H1 (cell line): ENCODE measurements around the gene NHERF2. TPM values are rescaled to one million over a fixed set of nuclear protein-coding genes. Genes with fewer than 3 reads are reported as not detected.
A peak's percentile ranks its signal among the peaks of the same experiment; 100 is the strongest.

Experiments
- CTCF ChIA-PET: fragments of 300-600 bp; sonication (Branson Sonifier 250); formaldehyde crosslinking; loops from one replicate; lab custom pipeline; 2021; ENCODE audit not compliant: partially characterized antibody; lab: Charles Lee
- POLR2A ChIA-PET: fragments of 300-600 bp; sonication (Branson Sonifier 250); formaldehyde crosslinking; loops from one replicate; lab custom pipeline; 2021; ENCODE audit warnings: inconsistent platforms; ENCODE audit not compliant: partially characterized antibody; lab: Charles Lee
- DNase-seq, 2 experiments: peaks; one replicate each; pipeline versions ENCODE4 v3.0.0 to v3.0.0-alpha.2; 2010 to 2022; ENCODE audit warnings: low spot score in 2 of 2, low read depth in 1 of 2, mixed read lengths in 1 of 2
- FAIRE-seq: peaks from 2 replicates; lab custom pipeline; 2011; peaks lifted over from hg19 to GRCh38; lab: Jason Lieb, UNC
- H2AFZ ChIP-seq: 2 replicates; pipeline ENCODE4 v1.8.1; 2012; ENCODE audit warnings: low read length, inconsistent platforms
- H2AK5ac ChIP-seq: 2 replicates; pipeline ENCODE4 v1.6.1; 2013; ENCODE audit warnings: low read depth, low read length
- H2BK120ac ChIP-seq: replicated peaks from 2 replicates; pipeline ENCODE3; 2013; ENCODE audit warnings: low read depth, low read length, inconsistent platforms
- H2BK12ac ChIP-seq: 2 replicates; pipeline ENCODE4 v1.6.1; 2013; ENCODE audit warnings: low read depth, low read length
- H2BK15ac ChIP-seq: 2 replicates; pipeline ENCODE4 v1.6.1; 2013; ENCODE audit warnings: low read length
- H2BK20ac ChIP-seq: 2 replicates; pipeline ENCODE4 v1.6.1; 2013; ENCODE audit warnings: low read length
- H2BK5ac ChIP-seq: 2 replicates; pipeline ENCODE4 v1.6.1; 2013; ENCODE audit warnings: low read depth, low read length
- H3K14ac ChIP-seq: 2 replicates; pipeline ENCODE4 v1.6.1; 2013; ENCODE audit warnings: inconsistent platforms; ENCODE audit not compliant: insufficient read length
- H3K18ac ChIP-seq: 2 replicates; pipeline ENCODE4 v1.6.1; 2013; ENCODE audit warnings: low read length; ENCODE audit errors: extremely low read depth
- H3K23ac ChIP-seq: 2 replicates; pipeline ENCODE4 v1.6.1; 2013; ENCODE audit warnings: inconsistent platforms; ENCODE audit not compliant: insufficient read length
- H3K23me2 ChIP-seq: 2 replicates; pipeline ENCODE4 v1.6.1; 2013; ENCODE audit warnings: low read depth, low read length
- H3K27ac ChIP-seq: 2 replicates; pipeline ENCODE4 v1.6.1; 2011; ENCODE audit warnings: low read depth, low read length, inconsistent platforms
- H3K27me3 ChIP-seq, 4 experiments: replicated peaks in 1 of 4; 1 replicate in 1 of 4; 2 replicates in 3 of 4; pipeline versions ENCODE4 v1.6.1 to v1.8.1; 2011 to 2013; ENCODE audit warnings: low read length in 3 of 4, mild to moderate bottlenecking in 3 of 4, inconsistent platforms in 2 of 4, mixed read lengths in 2 of 4, moderate library complexity in 1 of 4; ENCODE audit not compliant: control insufficient read depth in 3 of 4, insufficient read depth in 3 of 4; ENCODE audit errors: extremely low read depth in 1 of 4
- H3K36me3 ChIP-seq, 4 experiments: 2 replicates each; pipeline versions ENCODE4 v1.6.1 to v1.8.1; 2011 to 2013; ENCODE audit warnings: mild to moderate bottlenecking in 4 of 4, low read length in 3 of 4, moderate library complexity in 2 of 4, control low read depth in 1 of 4, inconsistent platforms in 1 of 4; ENCODE audit not compliant: insufficient read depth in 4 of 4, control insufficient read depth in 2 of 4
- H3K4ac ChIP-seq: replicated peaks from 2 replicates; pipeline ENCODE3; 2013; ENCODE audit warnings: low read length, low read depth, mixed read lengths, inconsistent platforms; ENCODE audit not compliant: insufficient read length
- H3K4me1 ChIP-seq, 4 experiments: replicated peaks in 1 of 4; 1 replicate in 1 of 4; 2 replicates in 3 of 4; pipeline versions ENCODE4 v1.6.1 to v1.8.1; 2011 to 2013; ENCODE audit warnings: low read length in 3 of 4, inconsistent platforms in 2 of 4, mixed read lengths in 1 of 4; ENCODE audit not compliant: insufficient read depth in 4 of 4, control insufficient read depth in 3 of 4
- H3K4me2 ChIP-seq, 2 experiments: 2 replicates each; pipeline versions ENCODE4 v1.6.1 to v1.8.1; 2011 to 2013; ENCODE audit warnings: low read depth in 2 of 2, low read length in 2 of 2, control low read depth in 1 of 2, inconsistent platforms in 1 of 2, mild to moderate bottlenecking in 1 of 2; ENCODE audit not compliant: insufficient read depth in 1 of 2
- H3K4me3 ChIP-seq, 4 experiments: fragments of 200-600, 300-600 bp in 1 of 4; sonication (generic), shearing (Covaris generic), sonication (Bioruptor Twin) in 1 of 4; 2 replicates each; pipeline versions ENCODE4 v1.5.1 to v1.8.1; 2011 to 2016; ENCODE audit warnings: low read length in 4 of 4, low read depth in 3 of 4, control low read depth in 2 of 4, inconsistent platforms in 2 of 4, mild to moderate bottlenecking in 2 of 4, mixed read lengths in 1 of 4, moderate library complexity in 1 of 4; ENCODE audit not compliant: insufficient read depth in 2 of 4; ENCODE audit errors: extremely low read depth in 1 of 4
- H3K56ac ChIP-seq: replicated peaks from 2 replicates; pipeline ENCODE3; 2013; ENCODE audit warnings: low read depth, mild to moderate bottlenecking, mixed read lengths, low read length, inconsistent platforms; ENCODE audit not compliant: insufficient read length
- H3K79me1 ChIP-seq: 2 replicates; pipeline ENCODE4 v1.6.1; 2013; ENCODE audit warnings: low read depth, low read length, control low read depth
- H3K79me2 ChIP-seq, 2 experiments: 2 replicates each; pipeline versions ENCODE4 v1.6.1 to v1.8.1; 2012 to 2013; ENCODE audit warnings: low read length in 2 of 2, mild to moderate bottlenecking in 2 of 2, inconsistent platforms in 1 of 2; ENCODE audit not compliant: insufficient read depth in 2 of 2, control insufficient read depth in 1 of 2
- H3K9ac ChIP-seq, 4 experiments: replicated peaks in 1 of 4; 1 replicate in 1 of 4; 2 replicates in 3 of 4; pipeline versions ENCODE4 v1.6.1 to v1.8.1; 2011 to 2013; ENCODE audit warnings: low read depth in 3 of 4, low read length in 3 of 4, control low read depth in 2 of 4, mild to moderate bottlenecking in 2 of 4, moderate library complexity in 2 of 4, inconsistent platforms in 1 of 4; ENCODE audit errors: extremely low read depth in 1 of 4
- H3K9me3 ChIP-seq, 2 experiments: 2 replicates each; pipeline versions ENCODE4 v1.6.1 to v1.8.1; 2012 to 2013; ENCODE audit warnings: mild to moderate bottlenecking in 2 of 2, moderate library complexity in 2 of 2, control low read depth in 1 of 2, inconsistent platforms in 1 of 2, low read depth in 1 of 2, low read length in 1 of 2, mixed read lengths in 1 of 2; ENCODE audit not compliant: insufficient read depth in 2 of 2
- H4K20me1 ChIP-seq, 2 experiments: replicated peaks in 1 of 2; 2 replicates each; pipeline versions ENCODE3 to v1.8.1; 2011 to 2013; ENCODE audit warnings: inconsistent platforms in 2 of 2, low read length in 2 of 2, mild to moderate bottlenecking in 1 of 2; ENCODE audit not compliant: insufficient read depth in 2 of 2, control insufficient read depth in 1 of 2
- H4K5ac ChIP-seq: 2 replicates; pipeline ENCODE4 v1.6.1; 2013; ENCODE audit warnings: low read length, low read depth, mixed read lengths, inconsistent platforms; ENCODE audit not compliant: insufficient read length
- H4K8ac ChIP-seq: 2 replicates; pipeline ENCODE4 v1.8.0; 2013; ENCODE audit warnings: mild to moderate bottlenecking, moderate library complexity, low read length, inconsistent platforms; ENCODE audit not compliant: insufficient read depth; ENCODE audit errors: extremely low read depth
- H4K91ac ChIP-seq: replicated peaks from 2 replicates; pipeline ENCODE3; 2013; ENCODE audit warnings: low read length, mixed read lengths, inconsistent platforms; ENCODE audit not compliant: insufficient read length
- BRCA1 ChIP-seq: IDR thresholded peaks from 2 replicates; pipeline ENCODE4 v1.6.1; 2012; ENCODE audit warnings: low read depth, low read length, improper control_type of control experiment
- CREB1 ChIP-seq: IDR thresholded peaks from 2 replicates; pipeline ENCODE4 v1.6.1; 2012; ENCODE audit warnings: inconsistent platforms
- CTBP2 ChIP-seq: IDR thresholded peaks from 2 replicates; pipeline ENCODE4 v1.7.0; 2011; ENCODE audit warnings: borderline replicate concordance, mild to moderate bottlenecking, moderate library complexity, mixed read lengths, low read length; ENCODE audit not compliant: insufficient read depth, insufficient read length
- FOSL1 ChIP-seq: IDR thresholded peaks from 2 replicates; pipeline ENCODE4 v1.6.1; 2011; ENCODE audit warnings: mild to moderate bottlenecking, low read depth, low read length, moderate library complexity; ENCODE audit not compliant: insufficient read depth
- GABPA ChIP-seq: IDR thresholded peaks from 2 replicates; pipeline ENCODE4 v1.6.1; 2011; ENCODE audit warnings: mild to moderate bottlenecking, low read length, moderate library complexity, borderline replicate concordance; ENCODE audit not compliant: insufficient read depth
- NRF1 ChIP-seq: IDR thresholded peaks from 2 replicates; pipeline ENCODE4 v1.6.1; 2011; ENCODE audit warnings: mild to moderate bottlenecking, low read depth, low read length, improper control_type of control experiment
- POLR2AphosphoS5 ChIP-seq: IDR thresholded peaks from 2 replicates; pipeline ENCODE4 v1.6.1; 2011; ENCODE audit warnings: low read depth, low read length
- POU5F1 ChIP-seq: IDR thresholded peaks from 2 replicates; pipeline ENCODE4 v1.6.1; 2011; ENCODE audit warnings: low read depth, mild to moderate bottlenecking, low read length, moderate library complexity
- RXRA ChIP-seq: IDR thresholded peaks from 2 replicates; pipeline ENCODE4 v1.6.1; 2011; ENCODE audit warnings: low read depth, mild to moderate bottlenecking, low read length, moderate library complexity; ENCODE audit not compliant: insufficient read depth
- SIRT6 ChIP-seq: IDR thresholded peaks from one replicate; pipeline ENCODE4 v1.7.1; 2012; ENCODE audit warnings: low read length, inconsistent platforms
- TCF12 ChIP-seq: IDR thresholded peaks from 2 replicates; pipeline ENCODE4 v1.6.1; 2011; ENCODE audit warnings: low read depth, mild to moderate bottlenecking, low read length
- WGBS, 2 experiments: shearing (Covaris generic) in 1 of 2; methylation state at CpG; one replicate each; pipeline versions ENCODE4 v1.1.6 to v1.1.7; 2013 to 2015; ENCODE audit warnings: low lambda C conversion rate in 2 of 2, mixed read lengths in 2 of 2, inconsistent platforms in 1 of 2, low coverage in 1 of 2, missing lambda C conversion rate in 1 of 2; ENCODE audit not compliant: insufficient replicate concordance in 2 of 2, insufficient coverage in 1 of 2, insufficient read length in 1 of 2; ENCODE audit errors: extremely low coverage in 1 of 2, missing lambda C conversion rate in 1 of 2; 5-methylcytosine and 5-hydroxymethylcytosine counted together
- polyA plus RNA-seq, 7 experiments: library from polyadenylated mRNA; depleted of rRNA in 3 of 7; stranded (reverse) in 5 of 7; unstranded in 2 of 7; fragments of >200 nt in 5 of 7; fragments of 200-250 nt in 2 of 7; gene quantifications; 1 replicate in 5 of 7; 2 replicates in 1 of 7; 4 replicates in 1 of 7; pipeline versions ENCODE4 v1.2.1 to v1.2.3, GENCODE V29; 2011 to 2013; ENCODE audit warnings: missing spikeins in 2 of 7, mixed read lengths in 2 of 7
- total RNA-seq: library from RNA; stranded (reverse); fragmentation: NEBNext Ultra II Directional; extraction: Animal tissue kit (Norgen Biotek cat#: 25700); gene quantifications from 2 replicates; pipeline ENCODE4 v1.2.1, GENCODE V29; 2021

NHERF2 gene
- total and polyA plus RNA-seq, 2 of the 8 experiments (the other 6 are each of a cell fraction or from before 2014, with no cell fraction given): 13.9 to 19.3 TPM

- DNase-seq: no peak
- Histone ChIP-seq H3K9me3 (no peaks in the 10 kb centered on the region), H3K4me1 (peaks cover 0 to 33% (median 18%) of the 10 kb centered on the region in 4 experiments; a peak in 5 of 7 replicates), H4K91ac (no peak overlapping the region), H3K4me3 (no peak overlapping the region), H3K23me2 (peaks cover 8% of the 10 kb centered on the region; the same call in 1 of the 2 replicates), H3K36me3 (peaks cover 14 to 29% (median 24%) of the 10 kb centered on the region in 4 experiments), H3K79me2 (peaks cover 22 to 52% of the 10 kb centered on the region in 2 experiments; a peak in 3 of 4 replicates), H3K27me3 (no peaks in the 10 kb centered on the region), H3K27ac (no peak overlapping the region), H4K20me1 (peaks cover 29 to 64% of the 10 kb centered on the region in 2 experiments), H4K5ac (no peak overlapping the region), H3K56ac (no peak overlapping the region), H3K4ac (no peak overlapping the region), H2BK20ac (no peak overlapping the region), H2BK15ac (no peak overlapping the region), H3K9ac (no peak overlapping the region; a peak in 1 of 7 replicates), H3K4me2 (peak overlapping the region in 1 of 2 experiments; percentile 63; a peak in 2 of 4 replicates), H3K18ac (no peak overlapping the region), H3K23ac (no peak overlapping the region), H2BK5ac (0 out of 2 replicates have a peak overlapping the region, but pooled peaks have one; percentile 53), H2BK12ac (no peak overlapping the region), H2BK120ac (no peak overlapping the region), H4K8ac (no peak overlapping the region; the same call in 1 of the 2 replicates), H3K14ac (no peak overlapping the region), H2AFZ (no peak overlapping the region), H2AK5ac (no peak overlapping the region), H3K79me1 (peaks cover 9% of the 10 kb centered on the region; the same call in 1 of the 2 replicates)
- ChIA-PET POLR2A (interaction anchor here (0.6 to 4.7 kb wide), 19 partner anchors 9 to 150 kb away, joined by 3 to 37 read pairs (median 5); partner anchors contain the start of genes NPW, RNF151, RPS2 and SYNGR3), CTCF (interaction anchor here (0.6 to 4.3 kb wide), 29 partner anchors 8 to 147 kb away, joined by 3 to 55 read pairs (median 7); partner anchors contain the start of genes NPW, NTHL1, SYNGR3 and TSC2)
- no peak for TF ChIP-seq BRCA1
- no peak for TF ChIP-seq FOSL1
- no peak for TF ChIP-seq GABPA
- TF ChIP-seq RXRA: no peak
- TF ChIP-seq TCF12: no peak
- no peak for TF ChIP-seq CTBP2
- TF ChIP-seq POU5F1: no peak
- no peak for TF ChIP-seq NRF1
- TF ChIP-seq POLR2AphosphoS5: no peak
- no peak for TF ChIP-seq CREB1
- no peak for TF ChIP-seq SIRT6
- FAIRE-seq: no peak
- WGBS, 2 experiments: 96% methylated on average over 28 of the region's 34 CpGs; no CpG with 5 or more reads in 1 of the 2 experiments
These were observed 21.7 kb upstream of the NHERF2 start for GRCh38 chr16:2004795-2005517.
